Astrocyte (in vitro differentiated cells and primary cell): ENCODE data around the gene RTL10.

Experiments
- EZH2 ChIP-seq: IDR thresholded peaks from 2 replicates; pipeline ENCODE4 v1.6.1; 2012; ENCODE audit warnings: mild to moderate bottlenecking, low read length, inconsistent platforms; ENCODE audit not compliant: insufficient read depth
- TF ChIP-seq, protein P1 (sequence below): IDR thresholded peaks from 2 replicates; pipeline ENCODE4 v1.5.1; 2011; ENCODE audit warnings: low read depth, mild to moderate bottlenecking, inconsistent platforms, low read length, moderate library complexity; ENCODE audit not compliant: insufficient read depth

DNA sequence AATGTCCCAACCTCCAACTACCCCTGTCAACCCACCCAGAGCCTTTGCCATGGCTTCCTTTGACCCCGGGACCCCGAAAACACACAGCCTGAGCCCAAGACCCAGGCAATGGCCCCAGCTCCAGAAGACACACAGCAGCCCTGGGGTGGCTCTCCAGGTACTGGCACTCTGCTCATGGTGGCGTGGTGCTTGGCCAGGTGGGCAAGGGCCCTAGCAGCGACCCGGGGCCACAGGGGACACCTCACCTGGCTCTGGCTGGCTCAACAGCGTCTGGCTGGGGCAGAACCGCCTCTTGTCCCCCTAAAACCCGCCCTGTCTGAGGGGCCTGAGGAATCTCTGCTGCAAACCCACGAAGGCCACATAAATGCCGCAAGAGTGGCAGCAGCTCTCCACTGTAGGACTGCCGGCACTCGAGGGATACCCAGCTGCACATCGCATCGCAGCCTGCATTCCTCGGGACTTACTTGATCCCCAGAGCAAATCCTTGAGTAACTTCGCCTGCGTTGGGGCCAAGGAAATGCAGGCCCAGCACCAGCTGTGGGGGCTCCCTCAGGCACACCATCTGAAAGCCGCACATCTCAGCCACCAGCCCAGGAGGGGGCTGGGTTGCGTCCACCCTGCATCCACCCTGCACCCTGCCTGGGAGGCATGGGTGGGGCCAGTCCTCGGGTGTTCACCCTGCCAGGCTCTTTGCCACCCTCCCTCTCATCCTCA, 23.1 kb upstream of the RTL10 start:
- TF ChIP-seq, protein P1, sequence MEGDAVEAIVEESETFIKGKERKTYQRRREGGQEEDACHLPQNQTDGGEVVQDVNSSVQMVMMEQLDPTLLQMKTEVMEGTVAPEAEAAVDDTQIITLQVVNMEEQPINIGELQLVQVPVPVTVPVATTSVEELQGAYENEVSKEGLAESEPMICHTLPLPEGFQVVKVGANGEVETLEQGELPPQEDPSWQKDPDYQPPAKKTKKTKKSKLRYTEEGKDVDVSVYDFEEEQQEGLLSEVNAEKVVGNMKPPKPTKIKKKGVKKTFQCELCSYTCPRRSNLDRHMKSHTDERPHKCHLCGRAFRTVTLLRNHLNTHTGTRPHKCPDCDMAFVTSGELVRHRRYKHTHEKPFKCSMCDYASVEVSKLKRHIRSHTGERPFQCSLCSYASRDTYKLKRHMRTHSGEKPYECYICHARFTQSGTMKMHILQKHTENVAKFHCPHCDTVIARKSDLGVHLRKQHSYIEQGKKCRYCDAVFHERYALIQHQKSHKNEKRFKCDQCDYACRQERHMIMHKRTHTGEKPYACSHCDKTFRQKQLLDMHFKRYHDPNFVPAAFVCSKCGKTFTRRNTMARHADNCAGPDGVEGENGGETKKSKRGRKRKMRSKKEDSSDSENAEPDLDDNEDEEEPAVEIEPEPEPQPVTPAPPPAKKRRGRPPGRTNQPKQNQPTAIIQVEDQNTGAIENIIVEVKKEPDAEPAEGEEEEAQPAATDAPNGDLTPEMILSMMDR = no peak
- no peak for TF ChIP-seq EZH2
